ENCODE measurements around the gene ZNF787.

DNA sequence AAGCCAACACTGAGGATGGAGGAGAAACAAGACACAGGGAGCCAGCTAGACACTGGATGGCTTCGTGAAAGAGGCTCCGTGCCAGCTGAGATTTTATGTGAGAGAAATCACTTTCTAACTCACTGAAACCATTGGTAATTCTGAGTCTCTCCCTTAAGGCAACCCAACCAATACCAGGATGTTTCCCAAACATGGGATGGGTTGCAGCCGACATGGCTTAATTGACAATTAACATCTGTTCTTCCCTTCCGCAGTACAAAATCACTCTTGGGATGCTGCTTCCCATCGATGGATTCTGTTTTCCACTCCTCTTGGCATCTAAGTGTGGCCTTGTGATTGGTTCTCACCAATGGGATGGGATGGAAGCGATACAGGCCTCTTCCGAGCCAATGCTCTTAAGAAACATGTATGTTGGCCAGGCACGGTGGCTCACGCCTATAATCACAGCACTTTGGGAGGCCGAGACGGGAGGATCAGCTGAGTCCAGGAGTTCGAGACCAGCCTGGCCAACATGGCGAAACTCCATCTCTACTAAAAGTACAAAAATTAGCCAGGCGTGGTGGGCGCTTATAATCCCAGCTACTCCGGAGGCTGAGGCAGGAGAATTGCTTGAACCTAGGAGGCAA, 2.3 kb upstream of the ZNF787 start:
- TF ChIP-seq BHLHE40 (IDR thresholded peaks at IDR 0.05; ENCODE audit: low read depth, low read length) = no peak
- TF ChIP-seq, protein P1, sequence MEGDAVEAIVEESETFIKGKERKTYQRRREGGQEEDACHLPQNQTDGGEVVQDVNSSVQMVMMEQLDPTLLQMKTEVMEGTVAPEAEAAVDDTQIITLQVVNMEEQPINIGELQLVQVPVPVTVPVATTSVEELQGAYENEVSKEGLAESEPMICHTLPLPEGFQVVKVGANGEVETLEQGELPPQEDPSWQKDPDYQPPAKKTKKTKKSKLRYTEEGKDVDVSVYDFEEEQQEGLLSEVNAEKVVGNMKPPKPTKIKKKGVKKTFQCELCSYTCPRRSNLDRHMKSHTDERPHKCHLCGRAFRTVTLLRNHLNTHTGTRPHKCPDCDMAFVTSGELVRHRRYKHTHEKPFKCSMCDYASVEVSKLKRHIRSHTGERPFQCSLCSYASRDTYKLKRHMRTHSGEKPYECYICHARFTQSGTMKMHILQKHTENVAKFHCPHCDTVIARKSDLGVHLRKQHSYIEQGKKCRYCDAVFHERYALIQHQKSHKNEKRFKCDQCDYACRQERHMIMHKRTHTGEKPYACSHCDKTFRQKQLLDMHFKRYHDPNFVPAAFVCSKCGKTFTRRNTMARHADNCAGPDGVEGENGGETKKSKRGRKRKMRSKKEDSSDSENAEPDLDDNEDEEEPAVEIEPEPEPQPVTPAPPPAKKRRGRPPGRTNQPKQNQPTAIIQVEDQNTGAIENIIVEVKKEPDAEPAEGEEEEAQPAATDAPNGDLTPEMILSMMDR (conservative IDR thresholded peaks at IDR 0.05; ENCODE audit: low read depth, low read length) = no peak
- no peak for TF ChIP-seq POLR2A (IDR thresholded peaks at IDR 0.05; ENCODE audit: low read depth, low read length)
- no peak for TF ChIP-seq FOS (IDR thresholded peaks at IDR 0.05; ENCODE audit: low read depth, low read length)
- TF ChIP-seq SMC3 (IDR thresholded peaks at IDR 0.05; ENCODE audit: low read depth, low read length) = no peak
- TF ChIP-seq, protein P2, sequence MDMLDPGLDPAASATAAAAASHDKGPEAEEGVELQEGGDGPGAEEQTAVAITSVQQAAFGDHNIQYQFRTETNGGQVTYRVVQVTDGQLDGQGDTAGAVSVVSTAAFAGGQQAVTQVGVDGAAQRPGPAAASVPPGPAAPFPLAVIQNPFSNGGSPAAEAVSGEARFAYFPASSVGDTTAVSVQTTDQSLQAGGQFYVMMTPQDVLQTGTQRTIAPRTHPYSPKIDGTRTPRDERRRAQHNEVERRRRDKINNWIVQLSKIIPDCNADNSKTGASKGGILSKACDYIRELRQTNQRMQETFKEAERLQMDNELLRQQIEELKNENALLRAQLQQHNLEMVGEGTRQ (IDR thresholded peaks at IDR 0.05; ENCODE audit: low read depth, low read length) = no peak

All from IMR-90 (cell line).